ENCODE results near the gene ABLIM1.

The ABLIM1 gene

GRCh38 chr10:114679552-114679951 lies 21.5 kb upstream of the ABLIM1 start:
- no peak for DNase-seq (ENCODE audit: low spot score)

- DNase-seq (ENCODE audit: low spot score) = no peak
These were observed 20.7 kb upstream of the ABLIM1 start for GRCh38 chr10:114678820-114679219.

- DNase-seq (ENCODE audit: low spot score) = no peak
These were observed 20.3 kb upstream of the ABLIM1 start for GRCh38 chr10:114678336-114678735.

- DNase-seq (ENCODE audit: low spot score) = no peak
These were observed 16.3 kb upstream of the ABLIM1 start for GRCh38 chr10:114674346-114674745.

GRCh38 chr10:114669648-114670047 lies 11.6 kb upstream of the ABLIM1 start:
- no peak for DNase-seq (ENCODE audit: low spot score)

GRCh38 chr10:114668375-114669080 lies 10.5 kb upstream of the ABLIM1 start:
- DNase-seq (ENCODE audit: low spot score) = no peak

GRCh38 chr10:114665873-114666272 lies 7.8 kb upstream of the ABLIM1 start:
- no peak for DNase-seq (ENCODE audit: low spot score)

GRCh38 chr10:114665406-114665805 lies 7.3 kb upstream of the ABLIM1 start:
- no peak for DNase-seq (ENCODE audit: low spot score)

- DNase-seq (ENCODE audit: low spot score) = no peak
These were observed 6.1 kb upstream of the ABLIM1 start for GRCh38 chr10:114664127-114664526.

- no peak for DNase-seq (ENCODE audit: low spot score)
These were observed 5.6 kb upstream of the ABLIM1 start for GRCh38 chr10:114663626-114664025.

- no peak for DNase-seq (ENCODE audit: low spot score)
These were observed 4.7 kb upstream of the ABLIM1 start for GRCh38 chr10:114662646-114663217.

- DNase-seq (ENCODE audit: low spot score) = no peak
These were observed 3.3 kb upstream of the ABLIM1 start for GRCh38 chr10:114661212-114661880.

GRCh38 chr10:114655671-114656070 lies 2.4 kb downstream of the ABLIM1 start:
- no peak for DNase-seq (ENCODE audit: low spot score)

GRCh38 chr10:114654822-114655575 lies 3.1 kb downstream of the ABLIM1 start:
- DNase-seq (ENCODE audit: low spot score) = no peak

- DNase-seq (ENCODE audit: low spot score) = no peak
These were observed 4.1 kb downstream of the ABLIM1 start for GRCh38 chr10:114653926-114654325.

GRCh38 chr10:114652402-114653368 lies 5.4 kb downstream of the ABLIM1 start:
- DNase-seq (ENCODE audit: low spot score) = no peak

- DNase-seq (ENCODE audit: low spot score) = no peak
These were observed 7.2 kb downstream of the ABLIM1 start for GRCh38 chr10:114650831-114651230.

GRCh38 chr10:114650266-114650665 lies 7.8 kb downstream of the ABLIM1 start:
- DNase-seq (ENCODE audit: low spot score) = no peak

- no peak for DNase-seq (ENCODE audit: low spot score)
These were observed 8.7 kb downstream of the ABLIM1 start for GRCh38 chr10:114649217-114649903.

- DNase-seq (ENCODE audit: low spot score) = no peak
These were observed 9.7 kb downstream of the ABLIM1 start for GRCh38 chr10:114648368-114648767.

Measured in left forelimb (tissue), 1 donor.